Natural killer cell (primary cell): Measurements from ENCODE around the gene OGN. TPM values are rescaled to one million over a fixed set of nuclear protein-coding genes. Genes with fewer than 3 reads are reported as not detected.

Experiments used
- ATAC-seq, 3 donors: fragments of 150-1000 bp in 2 of 3; fragments of 200-7000 bp in 1 of 3; cut with Tn5 transposase; 1 replicate in 1 of 3; 2 replicates in 2 of 3; pipeline ENCODE4 v1.10.0; 2021; ENCODE audit warnings: mild to moderate bottlenecking in 2 of 3, moderate library complexity in 2 of 3
- DNase-seq, 2 donors: peaks; one replicate each; pipeline versions ENCODE4 v3.0.0 to v3.0.0-alpha.2; 2013 to 2021; ENCODE audit warnings: mixed read lengths in 1 of 2
- H3K27ac ChIP-seq: one replicate; pipeline ENCODE4 v1.5.1; 2013; ENCODE audit warnings: mild to moderate bottlenecking, low read length
- H3K27me3 ChIP-seq: one replicate; pipeline ENCODE4 v1.6.1; 2013; ENCODE audit warnings: low read length; ENCODE audit not compliant: control insufficient read depth, insufficient read depth
- H3K36me3 ChIP-seq: one replicate; pipeline ENCODE4 v1.6.1; 2013; ENCODE audit warnings: low read length; ENCODE audit not compliant: control insufficient read depth, insufficient read depth
- H3K4me1 ChIP-seq: one replicate; pipeline ENCODE4 v1.6.1; 2013; ENCODE audit warnings: low read length; ENCODE audit not compliant: control insufficient read depth, insufficient read depth
- H3K4me3 ChIP-seq: one replicate; pipeline ENCODE4 v1.5.1; 2013; ENCODE audit warnings: low read length
- H3K9me3 ChIP-seq: one replicate; pipeline ENCODE4 v1.6.1; 2013; ENCODE audit warnings: low read length; ENCODE audit not compliant: control insufficient read depth, insufficient read depth
- H3K27ac Mint-ChIP-seq, 2 donors: one replicate each; pipeline ENCODE4 v1.8.0; 2022; ENCODE audit warnings: mild to moderate bottlenecking in 2 of 2, mixed read lengths in 2 of 2, moderate library complexity in 1 of 2
- H3K27me3 Mint-ChIP-seq, 2 donors: one replicate each; pipeline ENCODE4 v1.8.0; 2022; ENCODE audit warnings: low read depth in 2 of 2, mixed read lengths in 2 of 2
- H3K36me3 Mint-ChIP-seq: one replicate; pipeline ENCODE4 v1.8.0; 2022; ENCODE audit warnings: mixed read lengths
- H3K4me1 Mint-ChIP-seq, 2 donors: one replicate each; pipeline ENCODE4 v1.8.0; 2022; ENCODE audit warnings: mixed read lengths in 2 of 2
- H3K4me3 Mint-ChIP-seq: one replicate; pipeline ENCODE4 v1.8.0; 2022; ENCODE audit warnings: mild to moderate bottlenecking, moderate library complexity, mixed read lengths
- H3K9me3 Mint-ChIP-seq, 2 donors: one replicate each; pipeline ENCODE4 v1.8.0; 2022; ENCODE audit warnings: mixed read lengths in 2 of 2
- CTCF ChIP-seq: fragments of 200-600 bp; IDR thresholded peaks from one replicate; pipeline ENCODE4 v1.8.0; 2022; ENCODE audit warnings: antibody characterized with exemption
- WGBS: methylation state at CpG from one replicate; pipeline ENCODE4 v1.1.7; 2013; ENCODE audit warnings: missing lambda C conversion rate; ENCODE audit not compliant: insufficient coverage; 5-methylcytosine and 5-hydroxymethylcytosine counted together
- intact Hi-C: fragments of 100-400 bp; cut with micrococcal nuclease; formaldehyde crosslinking; loops from one replicate; pipeline ENCODE4 v1.14.2; 2022
- total RNA-seq, 4 donors: library from RNA; stranded (reverse); fragments of 120-200 nt in 1 of 4; gene quantifications; one replicate each; pipeline versions ENCODE4 v1.2.3 to v1.2.4, GENCODE V29; 2013 to 2022

Gene OGN
- total RNA-seq, 3 donors from 2014 or later (not counting 1 experiment from before 2014, with no cell fraction given) = 0.18 to 0.33 TPM; not detected in 1

GRCh38 chr9:92402360-92402759, 2.0 kb downstream of the OGN start:
- TF ChIP-seq CTCF = no peak
- Mint-ChIP-seq H3K9me3 (no peaks in the 10 kb centered on the region), H3K27ac (no peak overlapping the region), H3K4me3 (no peak overlapping the region), H3K4me1 (peaks cover 18% of the 10 kb centered on the region in 2 donors), H3K36me3 (no peaks in the 10 kb centered on the region), H3K27me3 (no peaks in the 10 kb centered on the region)
- ATAC-seq (no peak), DNase-seq (no peak)
- Histone ChIP-seq H3K4me1 (peaks cover 9% of the 10 kb centered on the region), H3K36me3 (no peaks in the 10 kb centered on the region), H3K9me3 (no peaks in the 10 kb centered on the region), H3K4me3 (no peak overlapping the region), H3K27ac (no peak overlapping the region), H3K27me3 (no peaks in the 10 kb centered on the region)
- intact Hi-C loops = no loop called here
- 60% methylated on average over 1 of the region's 1 CpG for WGBS

GRCh38 chr9:92397853-92398252, 6.5 kb downstream of the OGN start:
- Mint-ChIP-seq H3K4me3 (no peak overlapping the region), H3K27me3 (no peaks in the 10 kb centered on the region)

GRCh38 chr9:92395617-92396016, 8.8 kb downstream of the OGN start:
- no peaks in the 10 kb centered on the region for H3K9me3 Mint-ChIP-seq
- H3K9me3 ChIP-seq = no peaks in the 10 kb centered on the region

More at GRCh38 chr9:92397853-92398252, 6.5 kb downstream of the OGN start:
- intact Hi-C loops = no loop called here
- Histone ChIP-seq H3K36me3 (no peaks in the 10 kb centered on the region), H3K9me3 (no peaks in the 10 kb centered on the region), H3K4me3 (no peak overlapping the region), H3K27ac (no peak overlapping the region), H3K27me3 (no peaks in the 10 kb centered on the region), H3K4me1 (no peaks in the 10 kb centered on the region)
- Mint-ChIP-seq H3K9me3 (no peaks in the 10 kb centered on the region), H3K36me3 (no peaks in the 10 kb centered on the region), H3K27ac (no peak overlapping the region), H3K4me1 (no peaks in the 10 kb centered on the region)
- WGBS = 96% methylated on average over 3 of the region's 3 CpGs
- TF ChIP-seq CTCF = no peak
- no peak for DNase-seq
- no peak for ATAC-seq

More at GRCh38 chr9:92395617-92396016, 8.8 kb downstream of the OGN start:
- intact Hi-C loops = no loop called here
- H3K27ac ChIP-seq = no peak overlapping the region
- no peaks in the 10 kb centered on the region for H3K4me1 Mint-ChIP-seq
- H3K27me3 Mint-ChIP-seq = no peaks in the 10 kb centered on the region
- TF ChIP-seq CTCF = no peak
- no peaks in the 10 kb centered on the region for H3K27me3 ChIP-seq
- no peak overlapping the region for H3K27ac Mint-ChIP-seq
- ATAC-seq (no peak), DNase-seq (no peak)
- 100% methylated on average over 1 of the region's 1 CpG for WGBS
- H3K4me3 Mint-ChIP-seq = no peak overlapping the region
- H3K4me1 ChIP-seq = no peaks in the 10 kb centered on the region
- no peaks in the 10 kb centered on the region for H3K36me3 Mint-ChIP-seq
- no peaks in the 10 kb centered on the region for H3K36me3 ChIP-seq
- no peak overlapping the region for H3K4me3 ChIP-seq
